OCI-LY3 (cell line): ENCODE results near the gene HMOX1.
A peak's percentile ranks its signal among the peaks of the same experiment; 100 is the strongest.

Experiments
- H2AFZ ChIP-seq: fragments of 200-600, 300-600 bp; shearing (Covaris generic); 2 replicates; pipeline ENCODE4 v1.6.0; 2014; ENCODE audit warnings: antibody characterized with exemption, low read depth, low read length
- H3K27ac ChIP-seq: fragments of 200-600, 300-600 bp; sonication (generic); 2 replicates; pipeline ENCODE4 v1.5.1; 2014; ENCODE audit warnings: mild to moderate bottlenecking, low read length, moderate library complexity, mixed read lengths
- H3K27me3 ChIP-seq: fragments of 200-600, 300-600 bp; sonication (generic); 2 replicates; pipeline ENCODE4 v1.6.1; 2014; ENCODE audit warnings: low read depth, low read length, mixed read lengths
- H3K36me3 ChIP-seq: fragments of 200-600, 300-600 bp; sonication (generic); replicated peaks from 2 replicates; pipeline ENCODE3; 2014; ENCODE audit warnings: low read depth, low read length, mixed read lengths
- H3K4me1 ChIP-seq: fragments of 300-600, 200-600 bp; sonication (generic); 2 replicates; pipeline ENCODE4 v1.6.1; 2014; ENCODE audit warnings: low read length, mixed read lengths
- H3K4me2 ChIP-seq: fragments of 200-600, 300-600 bp; sonication (generic); 2 replicates; pipeline ENCODE4 v1.6.1; 2014; ENCODE audit warnings: low read length, mixed read lengths
- H3K4me3 ChIP-seq: fragments of 300-600, 200-600 bp; sonication (generic); 2 replicates; pipeline ENCODE4 v1.5.1; 2014; ENCODE audit warnings: antibody characterized with exemption, mild to moderate bottlenecking, low read length, moderate library complexity
- H3K79me2 ChIP-seq: fragments of 300-600, 200-600 bp; shearing (Covaris generic); 2 replicates; pipeline ENCODE4 v1.6.1; 2014; ENCODE audit warnings: mild to moderate bottlenecking, low read length, mixed read lengths
- H3K9ac ChIP-seq: fragments of 300-600, 200-600 bp; shearing (Covaris generic); 2 replicates; pipeline ENCODE4 v1.6.0; 2014; ENCODE audit warnings: mild to moderate bottlenecking, low read length, moderate library complexity
- H3K9me3 ChIP-seq: fragments of 200-600, 300-600 bp; shearing (Covaris generic); 2 replicates; pipeline ENCODE4 v1.6.1; 2014; ENCODE audit warnings: low read length, mixed read lengths; ENCODE audit not compliant: insufficient read depth
- H4K20me1 ChIP-seq: fragments of 200-600, 300-600 bp; sonication (generic); 2 replicates; pipeline ENCODE4 v1.6.1; 2016; ENCODE audit warnings: low read length, mixed read lengths; ENCODE audit not compliant: insufficient read depth
- EZH2phosphoT487 ChIP-seq: fragments of 200-600 bp; shearing (Covaris generic); IDR thresholded peaks from 2 replicates; pipeline ENCODE4 v1.6.1; 2018; ENCODE audit warnings: antibody characterized with exemption, mixed run types, low read depth
- TF ChIP-seq, protein P1 (sequence below): fragments of 200-600, 300-600 bp; sonication (generic); IDR thresholded peaks from 2 replicates; pipeline ENCODE4 v1.5.1; 2014; ENCODE audit warnings: antibody characterized with exemption, low read length, low read depth

The HMOX1 gene

DNA sequence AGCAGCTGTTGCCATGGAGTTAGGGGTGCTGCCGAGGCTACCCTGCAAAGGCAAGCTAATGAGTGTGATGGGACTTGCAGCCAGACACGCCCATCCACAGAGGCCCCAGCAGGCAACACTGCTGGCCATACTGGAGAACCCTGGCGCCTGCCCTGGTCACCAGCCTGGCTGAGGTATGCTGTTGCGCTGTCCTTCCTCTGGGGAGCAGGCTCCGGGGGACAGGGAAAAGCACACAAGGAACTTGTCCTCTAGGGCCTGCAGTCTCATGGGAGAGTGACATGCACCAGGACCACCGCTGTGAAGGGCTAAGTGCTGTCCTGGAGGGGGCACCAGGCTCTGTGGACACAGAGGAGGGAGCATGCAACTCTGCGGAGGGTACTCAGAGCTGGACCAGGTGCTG, 45.4 kb upstream of the HMOX1 start:
- peaks cover 8% of the 10 kb centered on the region for H3K36me3 ChIP-seq
- H3K4me3 ChIP-seq, result no peak overlapping the region

DNA sequence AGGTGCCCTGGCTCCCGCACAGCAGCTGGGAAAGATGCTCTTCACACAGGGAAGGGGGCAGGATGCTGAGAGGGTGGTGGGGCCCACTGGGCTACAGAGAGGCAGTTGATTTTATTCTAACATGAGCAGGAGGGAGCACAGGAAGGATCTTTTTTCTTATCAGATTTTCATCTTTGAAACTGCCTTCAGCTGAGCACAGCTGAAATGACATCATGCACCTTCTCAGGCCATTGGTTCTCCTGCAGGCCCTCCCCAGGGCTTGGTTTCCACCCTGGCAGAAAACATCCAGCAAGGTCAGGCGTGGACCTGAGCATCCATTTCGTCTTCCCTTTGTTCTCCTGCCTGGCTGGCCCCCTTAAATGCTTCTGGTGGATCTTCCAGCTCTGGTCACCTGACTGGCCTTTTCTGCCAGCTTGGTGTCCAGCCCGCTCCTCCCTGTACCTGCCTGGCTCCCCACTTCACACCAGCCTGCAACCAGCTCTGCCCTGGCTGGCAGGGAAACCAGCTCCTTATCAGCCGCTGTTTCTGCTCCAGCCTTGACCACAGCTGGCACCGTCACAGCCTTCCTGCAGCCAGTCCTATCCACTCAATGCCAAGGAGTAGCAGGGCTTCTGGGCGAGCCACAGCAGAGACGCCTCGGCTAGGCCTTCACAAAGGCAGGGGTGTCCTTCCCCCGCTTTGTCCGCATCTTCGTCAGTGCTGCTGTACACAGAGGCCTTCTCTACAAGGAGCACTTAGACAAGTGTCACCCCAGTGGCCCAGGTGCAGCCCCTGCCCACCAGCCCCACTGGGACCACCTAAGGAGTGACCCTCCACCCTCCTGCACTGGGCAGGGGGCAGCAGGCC, 44.7 kb upstream of the HMOX1 start:
- TF ChIP-seq, protein P1, sequence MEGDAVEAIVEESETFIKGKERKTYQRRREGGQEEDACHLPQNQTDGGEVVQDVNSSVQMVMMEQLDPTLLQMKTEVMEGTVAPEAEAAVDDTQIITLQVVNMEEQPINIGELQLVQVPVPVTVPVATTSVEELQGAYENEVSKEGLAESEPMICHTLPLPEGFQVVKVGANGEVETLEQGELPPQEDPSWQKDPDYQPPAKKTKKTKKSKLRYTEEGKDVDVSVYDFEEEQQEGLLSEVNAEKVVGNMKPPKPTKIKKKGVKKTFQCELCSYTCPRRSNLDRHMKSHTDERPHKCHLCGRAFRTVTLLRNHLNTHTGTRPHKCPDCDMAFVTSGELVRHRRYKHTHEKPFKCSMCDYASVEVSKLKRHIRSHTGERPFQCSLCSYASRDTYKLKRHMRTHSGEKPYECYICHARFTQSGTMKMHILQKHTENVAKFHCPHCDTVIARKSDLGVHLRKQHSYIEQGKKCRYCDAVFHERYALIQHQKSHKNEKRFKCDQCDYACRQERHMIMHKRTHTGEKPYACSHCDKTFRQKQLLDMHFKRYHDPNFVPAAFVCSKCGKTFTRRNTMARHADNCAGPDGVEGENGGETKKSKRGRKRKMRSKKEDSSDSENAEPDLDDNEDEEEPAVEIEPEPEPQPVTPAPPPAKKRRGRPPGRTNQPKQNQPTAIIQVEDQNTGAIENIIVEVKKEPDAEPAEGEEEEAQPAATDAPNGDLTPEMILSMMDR, result no peak
- TF ChIP-seq EZH2phosphoT487, result no peak
- no peak overlapping the region for H3K9ac ChIP-seq
- H3K4me1 ChIP-seq, result peaks cover 13% of the 10 kb centered on the region

More for the DNA sequence above, 45.4 kb upstream of the HMOX1 start:
- Histone ChIP-seq H3K9me3 (no peaks in the 10 kb centered on the region), H2AFZ (no peak overlapping the region), H4K20me1 (no peaks in the 10 kb centered on the region), H3K4me1 (peaks cover 16% of the 10 kb centered on the region), H3K9ac (no peak overlapping the region), H3K27me3 (no peaks in the 10 kb centered on the region), H3K79me2 (no peaks in the 10 kb centered on the region), H3K27ac (no peak overlapping the region), H3K4me2 (no peak overlapping the region)
- TF ChIP-seq, protein P1, result no peak
- TF ChIP-seq EZH2phosphoT487, result no peak

DNA sequence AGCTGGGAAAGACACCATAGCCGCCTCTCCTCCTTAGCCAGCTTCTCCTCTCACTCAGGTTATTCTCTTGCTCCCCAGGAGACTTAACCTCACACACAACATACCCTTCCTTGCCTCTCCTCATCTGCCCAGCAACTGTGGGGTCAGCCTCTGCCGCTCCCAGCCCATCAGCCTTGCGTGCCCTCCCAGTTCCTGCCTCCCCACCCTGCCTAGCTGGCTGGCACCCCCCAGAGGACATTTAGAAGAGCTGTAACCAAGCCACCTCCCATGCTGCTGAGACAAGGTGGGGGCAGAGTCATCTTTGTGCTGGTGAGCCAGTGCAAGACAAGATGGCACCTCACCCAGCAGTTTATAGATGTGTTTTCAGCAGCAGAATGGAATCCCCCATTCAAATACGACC, 43.0 kb upstream of the HMOX1 start:
- no peaks in the 10 kb centered on the region for H3K79me2 ChIP-seq
- H3K36me3 ChIP-seq, result peaks cover 14% of the 10 kb centered on the region
- no peak overlapping the region for H3K27ac ChIP-seq
- H2AFZ ChIP-seq, result no peak overlapping the region
- H3K4me3 ChIP-seq, result no peak overlapping the region
- no peak for TF ChIP-seq EZH2phosphoT487
- TF ChIP-seq, protein P1, result peak; percentile 35
- peaks cover 13% of the 10 kb centered on the region for H3K4me1 ChIP-seq
- no peaks in the 10 kb centered on the region for H3K9me3 ChIP-seq
- H3K9ac ChIP-seq, result no peak overlapping the region
- H3K4me2 ChIP-seq, result no peak overlapping the region
- H3K27me3 ChIP-seq, result no peaks in the 10 kb centered on the region
- H4K20me1 ChIP-seq, result no peaks in the 10 kb centered on the region

More for the DNA sequence above, 44.7 kb upstream of the HMOX1 start:
- no peaks in the 10 kb centered on the region for H3K9me3 ChIP-seq
- no peak overlapping the region for H3K4me2 ChIP-seq
- H3K27me3 ChIP-seq, result no peaks in the 10 kb centered on the region
- no peaks in the 10 kb centered on the region for H3K79me2 ChIP-seq
- peaks cover 10% of the 10 kb centered on the region for H3K36me3 ChIP-seq
- H3K27ac ChIP-seq, result no peak overlapping the region
- no peak overlapping the region for H3K4me3 ChIP-seq
- H4K20me1 ChIP-seq, result no peaks in the 10 kb centered on the region
- H2AFZ ChIP-seq, result no peak overlapping the region

DNA sequence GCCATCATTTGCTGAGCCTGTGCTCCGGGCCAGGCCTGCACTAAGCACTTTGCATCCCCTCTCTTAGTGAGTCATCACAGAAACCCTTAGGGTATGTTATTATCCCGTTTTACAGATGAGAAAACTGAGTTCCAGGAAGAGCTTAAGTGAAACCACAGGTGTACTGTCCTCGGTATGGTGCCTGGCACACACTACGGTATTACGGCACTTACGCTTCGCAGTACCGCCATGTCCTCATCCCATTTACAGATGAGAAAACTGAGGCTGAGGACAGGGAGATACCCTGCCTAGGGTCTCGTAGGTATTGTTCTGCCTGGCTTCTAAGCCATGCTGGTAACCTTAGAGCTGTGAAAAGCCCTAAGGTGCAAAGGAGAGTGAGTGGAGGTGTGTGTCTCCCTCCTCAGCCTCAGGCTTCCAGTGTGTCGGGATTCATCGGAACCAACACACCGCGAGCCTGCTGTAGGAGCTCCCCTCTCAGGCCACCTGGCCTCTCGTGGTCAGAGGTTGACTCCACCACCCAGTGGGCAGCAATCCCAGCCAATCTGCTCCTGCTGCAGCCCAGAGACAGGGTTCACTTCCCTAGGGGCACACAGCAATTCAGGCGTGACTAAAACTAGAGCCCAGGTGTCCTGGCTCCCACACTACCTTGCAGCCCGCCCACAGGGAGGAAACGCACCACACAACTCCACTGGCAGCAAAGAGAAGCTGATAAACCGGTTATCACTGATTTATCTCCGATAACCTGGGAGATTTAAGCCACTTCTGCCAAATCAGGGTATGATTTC, 39.6 kb upstream of the HMOX1 start:
- Histone ChIP-seq H3K9ac (no peak overlapping the region), H3K4me2 (no peak overlapping the region)

More for the DNA sequence above, 39.6 kb upstream of the HMOX1 start:
- H3K79me2 ChIP-seq, result no peaks in the 10 kb centered on the region
- H3K4me3 ChIP-seq, result no peak overlapping the region
- H3K4me1 ChIP-seq, result peaks cover 21% of the 10 kb centered on the region
- no peaks in the 10 kb centered on the region for H3K27me3 ChIP-seq
- TF ChIP-seq, protein P1, result no peak
- no peak for TF ChIP-seq EZH2phosphoT487
- no peak overlapping the region for H2AFZ ChIP-seq
- H3K36me3 ChIP-seq, result peaks cover 20% of the 10 kb centered on the region
- no peaks in the 10 kb centered on the region for H4K20me1 ChIP-seq
- H3K9me3 ChIP-seq, result no peaks in the 10 kb centered on the region
- no peak overlapping the region for H3K27ac ChIP-seq
